ENCODE results near the gene ECE1.

ECE1 gene

DNA sequence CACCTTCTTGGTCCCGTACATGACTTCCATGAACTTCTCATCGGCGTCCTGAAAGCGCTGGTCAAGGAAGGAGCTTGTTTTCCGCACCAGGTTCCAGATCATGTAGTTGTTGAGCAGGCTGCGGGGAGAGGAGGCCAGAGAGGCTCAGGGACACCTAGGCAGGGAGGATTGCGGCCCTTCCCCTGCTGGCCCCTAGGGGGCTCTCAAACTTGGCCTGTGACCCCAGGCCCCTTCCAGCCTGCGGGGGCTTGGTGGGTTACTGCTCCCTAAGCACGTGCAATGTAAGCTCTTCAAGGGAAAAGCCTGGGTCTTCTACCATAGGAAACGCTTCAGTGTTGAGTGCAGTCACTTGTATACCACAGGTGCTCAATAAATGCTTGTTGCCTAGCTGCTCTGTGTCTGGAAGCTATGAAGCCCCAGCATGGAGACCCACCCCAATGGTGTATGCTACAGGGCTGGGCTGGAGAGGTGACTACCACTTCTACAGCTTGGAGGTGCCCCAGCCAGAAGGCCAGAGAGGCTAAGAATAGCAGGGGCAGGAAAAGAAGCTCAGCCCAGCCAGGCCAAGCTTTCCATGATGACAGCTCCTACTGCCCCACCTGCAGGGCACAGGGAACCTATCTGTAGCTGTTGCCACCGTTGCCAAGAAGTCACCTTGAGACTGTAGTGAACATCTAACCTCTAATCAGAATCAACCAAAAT is 45.1 kb downstream of the ECE1 start:
- H3K4me1 ChIP-seq (ENCODE audit: insufficient read depth, insufficient read length), result peaks cover 5% of the 10 kb centered on the region
- DNase-seq (ENCODE audit: low read depth, low spot score), result no peak
- no peaks in the 10 kb centered on the region for H3K9me3 ChIP-seq (ENCODE audit: insufficient read depth, low read length)
- H3K27me3 ChIP-seq (ENCODE audit: insufficient read depth, insufficient read length), result no peaks in the 10 kb centered on the region
- no peak overlapping the region for H3K9ac ChIP-seq (ENCODE audit: insufficient read length, low read depth)
- H3K36me3 ChIP-seq (ENCODE audit: insufficient read depth, insufficient read length, low read length), result peaks cover 48% of the 10 kb centered on the region
- H3K4me3 ChIP-seq (ENCODE audit: insufficient read length, low read depth), result no peak overlapping the region
- TF ChIP-seq ZNF274 (IDR thresholded peaks at IDR 0.05; ENCODE audit: low read depth, low read length) (no peak), SUZ12 (IDR thresholded peaks at IDR 0.05; ENCODE audit: extremely low read depth, insufficient read depth, insufficient read length) (no peak), YY1 (IDR thresholded peaks at IDR 0.05; ENCODE audit: insufficient read depth, insufficient read length) (no peak)

DNA sequence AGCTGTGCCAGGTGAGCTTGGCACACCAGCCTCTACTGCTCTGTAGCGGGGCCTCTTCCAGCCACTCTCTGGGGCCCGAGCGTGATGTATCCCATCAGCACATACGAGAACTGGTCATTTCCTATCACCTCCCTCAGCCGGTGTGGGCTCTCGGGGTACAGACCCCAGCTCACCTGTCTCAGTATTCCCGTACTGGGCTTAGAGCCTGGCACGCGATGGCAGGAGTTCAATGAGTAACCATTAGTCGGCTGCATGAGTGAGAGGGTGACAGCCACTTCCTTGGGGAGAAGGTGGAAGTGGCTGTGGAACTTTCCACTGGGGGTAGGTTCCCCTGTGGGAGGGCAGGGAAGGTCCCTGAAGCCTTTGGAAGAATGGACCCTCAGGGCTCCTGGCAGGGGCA is 46.1 kb downstream of the ECE1 start:
- H3K36me3 ChIP-seq (ENCODE audit: insufficient read depth, insufficient read length, low read length), result peaks cover 49% of the 10 kb centered on the region
- no peak overlapping the region for H3K9ac ChIP-seq (ENCODE audit: insufficient read length, low read depth)
- no peak for DNase-seq (ENCODE audit: low read depth, low spot score)
- no peak overlapping the region for H3K4me3 ChIP-seq (ENCODE audit: insufficient read length, low read depth)
- no peaks in the 10 kb centered on the region for H3K9me3 ChIP-seq (ENCODE audit: insufficient read depth, low read length)
- TF ChIP-seq SUZ12 (IDR thresholded peaks at IDR 0.05; ENCODE audit: extremely low read depth, insufficient read depth, insufficient read length), result no peak
- no peak for TF ChIP-seq YY1 (IDR thresholded peaks at IDR 0.05; ENCODE audit: insufficient read depth, insufficient read length)
- no peak for TF ChIP-seq ZNF274 (IDR thresholded peaks at IDR 0.05; ENCODE audit: low read depth, low read length)
- no peaks in the 10 kb centered on the region for H3K27me3 ChIP-seq (ENCODE audit: insufficient read depth, insufficient read length)
- H3K4me1 ChIP-seq (ENCODE audit: insufficient read depth, insufficient read length), result peaks cover 6% of the 10 kb centered on the region

DNA sequence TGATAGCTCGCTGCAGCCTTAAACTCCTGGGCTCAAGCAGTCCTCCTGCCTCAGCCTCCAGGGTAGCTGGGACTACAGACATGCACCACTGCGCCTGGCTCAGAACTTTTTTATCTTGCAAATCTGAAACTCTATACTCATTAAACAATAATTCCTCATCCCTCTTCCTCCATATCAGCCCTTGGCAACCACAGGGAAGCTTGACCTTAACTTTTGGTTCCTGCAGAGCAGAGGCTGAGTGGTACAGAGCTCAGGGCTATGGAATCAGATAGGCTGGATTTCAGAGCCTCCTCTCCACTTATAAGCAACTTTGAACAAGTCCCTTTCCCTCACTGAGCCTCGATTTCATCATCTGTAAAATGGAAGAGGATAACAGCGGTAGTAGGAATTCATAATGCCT is 47.4 kb downstream of the ECE1 start:
- no peak for DNase-seq (ENCODE audit: low read depth, low spot score)
- Histone ChIP-seq H3K36me3 (ENCODE audit: insufficient read depth, insufficient read length, low read length) (peaks cover 53% of the 10 kb centered on the region), H3K4me3 (ENCODE audit: insufficient read length, low read depth) (no peak overlapping the region), H3K27me3 (ENCODE audit: insufficient read depth, insufficient read length) (no peaks in the 10 kb centered on the region), H3K9ac (ENCODE audit: insufficient read length, low read depth) (no peak overlapping the region), H3K9me3 (ENCODE audit: insufficient read depth, low read length) (no peaks in the 10 kb centered on the region), H3K4me1 (ENCODE audit: insufficient read depth, insufficient read length) (peaks cover 8% of the 10 kb centered on the region)
- no peak for TF ChIP-seq SUZ12 (IDR thresholded peaks at IDR 0.05; ENCODE audit: extremely low read depth, insufficient read depth, insufficient read length)
- TF ChIP-seq YY1 (IDR thresholded peaks at IDR 0.05; ENCODE audit: insufficient read depth, insufficient read length), result no peak
- no peak for TF ChIP-seq ZNF274 (IDR thresholded peaks at IDR 0.05; ENCODE audit: low read depth, low read length)

DNA sequence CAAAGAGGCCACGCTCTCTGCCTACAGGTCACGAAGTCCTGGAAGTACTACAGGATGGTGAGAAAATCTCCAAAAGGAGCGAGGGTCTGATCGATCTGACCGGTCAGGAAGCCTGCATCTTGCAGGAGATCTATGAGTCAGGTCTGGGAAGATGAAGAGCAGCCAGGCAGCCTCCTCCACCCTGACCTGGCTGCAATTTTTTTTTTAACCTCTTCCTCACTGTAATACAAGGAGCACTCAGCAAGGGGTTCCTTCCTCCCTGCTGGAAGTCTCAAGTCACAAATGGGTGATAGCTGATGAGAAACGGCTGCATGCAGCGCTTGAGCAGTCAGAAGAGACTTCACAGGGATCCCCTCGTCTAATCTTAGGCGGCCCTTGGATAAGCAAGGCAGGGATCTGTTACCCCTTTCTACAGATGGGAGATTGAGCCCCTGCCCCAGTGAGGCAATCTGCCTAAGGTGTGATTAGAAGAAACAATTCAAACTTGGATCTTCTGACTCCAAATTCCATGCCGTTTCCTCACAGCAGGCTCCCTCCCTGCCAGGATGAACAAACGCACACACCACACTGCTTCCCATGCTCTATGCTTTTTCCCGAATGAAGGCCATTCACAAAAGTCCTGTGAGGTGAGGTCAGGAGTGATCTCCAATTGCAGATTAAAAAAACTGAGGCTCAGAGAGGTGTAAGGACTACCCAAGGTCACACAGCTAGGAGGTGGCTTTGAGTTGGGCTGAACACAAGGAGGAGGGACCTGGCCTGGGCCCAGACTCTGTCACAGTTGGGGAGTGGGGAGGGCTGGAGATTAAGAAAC is 48.3 kb downstream of the ECE1 start:
- Histone ChIP-seq H3K4me1 (ENCODE audit: insufficient read depth, insufficient read length) (peaks cover 10% of the 10 kb centered on the region), H3K9me3 (ENCODE audit: insufficient read depth, low read length) (no peaks in the 10 kb centered on the region), H3K9ac (ENCODE audit: insufficient read length, low read depth) (peak overlapping the region; percentile 26), H3K27me3 (ENCODE audit: insufficient read depth, insufficient read length) (no peaks in the 10 kb centered on the region), H3K4me3 (ENCODE audit: insufficient read length, low read depth) (no peak overlapping the region), H3K36me3 (ENCODE audit: insufficient read depth, insufficient read length, low read length) (peaks cover 53% of the 10 kb centered on the region)
- no peak for TF ChIP-seq YY1 (IDR thresholded peaks at IDR 0.05; ENCODE audit: insufficient read depth, insufficient read length)
- TF ChIP-seq SUZ12 (IDR thresholded peaks at IDR 0.05; ENCODE audit: extremely low read depth, insufficient read depth, insufficient read length), result no peak
- TF ChIP-seq ZNF274 (IDR thresholded peaks at IDR 0.05; ENCODE audit: low read depth, low read length), result no peak
- DNase-seq (ENCODE audit: low read depth, low spot score), result no peak

DNA sequence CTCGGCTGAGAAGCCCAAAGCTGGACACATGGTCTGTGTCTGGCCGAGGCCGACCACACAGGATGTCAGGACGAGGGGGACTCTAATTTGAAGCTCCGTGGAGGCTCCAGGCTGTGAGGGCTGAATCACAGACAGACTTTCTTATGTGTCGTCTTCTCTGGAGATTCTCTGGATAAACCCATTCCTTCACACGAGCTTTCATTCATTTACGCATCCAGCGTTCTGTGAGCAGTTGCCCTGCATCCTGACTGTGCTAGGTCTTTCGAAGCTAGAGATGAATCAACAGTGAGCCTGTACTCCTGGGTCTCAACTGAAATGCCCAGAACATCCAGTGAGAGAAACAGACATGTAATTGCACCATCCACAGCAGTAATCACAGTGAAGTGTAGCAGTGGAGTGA is 49.6 kb downstream of the ECE1 start:
- Histone ChIP-seq H3K4me3 (ENCODE audit: insufficient read length, low read depth) (no peak overlapping the region), H3K9ac (ENCODE audit: insufficient read length, low read depth) (no peak overlapping the region), H3K9me3 (ENCODE audit: insufficient read depth, low read length) (no peaks in the 10 kb centered on the region), H3K36me3 (ENCODE audit: insufficient read depth, insufficient read length, low read length) (peaks cover 58% of the 10 kb centered on the region), H3K27me3 (ENCODE audit: insufficient read depth, insufficient read length) (no peaks in the 10 kb centered on the region), H3K4me1 (ENCODE audit: insufficient read depth, insufficient read length) (peaks cover 14% of the 10 kb centered on the region)
- no peak for DNase-seq (ENCODE audit: low read depth, low spot score)
- TF ChIP-seq ZNF274 (IDR thresholded peaks at IDR 0.05; ENCODE audit: low read depth, low read length) (no peak), SUZ12 (IDR thresholded peaks at IDR 0.05; ENCODE audit: extremely low read depth, insufficient read depth, insufficient read length) (no peak), YY1 (IDR thresholded peaks at IDR 0.05; ENCODE audit: insufficient read depth, insufficient read length) (no peak)

DNA sequence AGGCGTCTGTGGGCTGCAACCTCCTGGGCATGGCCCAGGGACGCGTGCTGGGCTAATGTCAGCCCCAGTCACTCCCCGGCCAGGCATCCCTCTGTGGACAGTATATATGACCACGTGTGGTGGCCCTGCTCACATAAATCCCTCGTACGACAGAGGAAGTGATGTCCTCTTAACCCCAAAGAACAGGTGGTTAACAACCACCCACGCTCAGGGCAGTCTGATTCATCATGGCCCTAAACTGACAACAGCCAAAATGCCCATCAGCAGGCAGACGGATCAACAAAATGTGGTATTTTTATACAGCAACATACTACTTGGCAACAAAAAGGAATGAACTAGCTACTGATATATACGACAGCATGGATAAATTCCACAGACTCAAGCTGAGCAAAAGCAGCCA is 51.0 kb downstream of the ECE1 start:
- H3K4me1 ChIP-seq (ENCODE audit: insufficient read depth, insufficient read length), result peaks cover 19% of the 10 kb centered on the region
- TF ChIP-seq SUZ12 (IDR thresholded peaks at IDR 0.05; ENCODE audit: extremely low read depth, insufficient read depth, insufficient read length) (no peak), ZNF274 (IDR thresholded peaks at IDR 0.05; ENCODE audit: low read depth, low read length) (no peak), YY1 (IDR thresholded peaks at IDR 0.05; ENCODE audit: insufficient read depth, insufficient read length) (no peak)
- no peak overlapping the region for H3K4me3 ChIP-seq (ENCODE audit: insufficient read length, low read depth)
- H3K9ac ChIP-seq (ENCODE audit: insufficient read length, low read depth), result no peak overlapping the region
- H3K27me3 ChIP-seq (ENCODE audit: insufficient read depth, insufficient read length), result no peaks in the 10 kb centered on the region
- no peak for DNase-seq (ENCODE audit: low read depth, low spot score)
- peaks cover 54% of the 10 kb centered on the region for H3K36me3 ChIP-seq (ENCODE audit: insufficient read depth, insufficient read length, low read length)
- no peaks in the 10 kb centered on the region for H3K9me3 ChIP-seq (ENCODE audit: insufficient read depth, low read length)

DNA sequence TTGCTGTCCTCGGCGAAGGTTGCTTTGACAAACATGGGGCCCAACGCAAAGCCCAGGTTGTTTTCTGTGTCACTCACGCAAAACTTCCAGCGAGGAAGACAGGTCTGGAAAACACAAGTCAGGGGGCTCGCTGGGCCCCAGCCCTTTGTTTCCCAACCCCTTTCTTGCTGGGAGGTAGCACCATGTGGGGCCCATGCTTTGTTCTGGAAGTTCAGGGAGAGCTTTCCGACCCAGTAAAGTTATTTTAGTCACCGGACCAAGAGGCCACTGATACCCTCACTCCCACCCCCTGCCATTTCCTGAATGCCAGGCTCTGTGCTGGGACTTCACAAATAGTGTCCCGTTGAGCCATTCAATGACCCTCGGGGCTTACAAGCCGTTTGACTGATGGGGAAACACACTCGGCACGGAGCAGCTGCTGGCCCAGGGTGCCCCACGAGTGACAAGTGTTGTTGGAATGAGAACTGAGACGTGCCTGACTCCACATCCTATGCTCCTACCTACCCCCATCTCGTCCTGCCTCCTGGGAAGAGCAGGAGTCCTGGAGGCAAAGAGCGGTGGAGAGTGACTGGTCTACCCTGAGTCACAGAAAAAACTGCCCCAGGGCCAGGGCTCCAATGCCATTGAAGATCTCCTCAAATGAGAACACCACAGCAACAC is 52.0 kb downstream of the ECE1 start:
- no peaks in the 10 kb centered on the region for H3K9me3 ChIP-seq (ENCODE audit: insufficient read depth, low read length)
- peaks cover 19% of the 10 kb centered on the region for H3K4me1 ChIP-seq (ENCODE audit: insufficient read depth, insufficient read length)
- no peak overlapping the region for H3K4me3 ChIP-seq (ENCODE audit: insufficient read length, low read depth)
- no peaks in the 10 kb centered on the region for H3K27me3 ChIP-seq (ENCODE audit: insufficient read depth, insufficient read length)
- TF ChIP-seq SUZ12 (IDR thresholded peaks at IDR 0.05; ENCODE audit: extremely low read depth, insufficient read depth, insufficient read length) (no peak), ZNF274 (IDR thresholded peaks at IDR 0.05; ENCODE audit: low read depth, low read length) (no peak), YY1 (IDR thresholded peaks at IDR 0.05; ENCODE audit: insufficient read depth, insufficient read length) (no peak)
- no peak overlapping the region for H3K9ac ChIP-seq (ENCODE audit: insufficient read length, low read depth)
- H3K36me3 ChIP-seq (ENCODE audit: insufficient read depth, insufficient read length, low read length), result peaks cover 51% of the 10 kb centered on the region
- DNase-seq (ENCODE audit: low read depth, low spot score), result no peak

Data from NT2/D1 (cell line).